ENCODE measurements around the gene RAB21.
"Not testable (repeated sequence)": the region's sequence is repeated elsewhere in the genome, so short reads cannot be mapped to it uniquely, and the experiment has no call there.

The RAB21 gene

DNA sequence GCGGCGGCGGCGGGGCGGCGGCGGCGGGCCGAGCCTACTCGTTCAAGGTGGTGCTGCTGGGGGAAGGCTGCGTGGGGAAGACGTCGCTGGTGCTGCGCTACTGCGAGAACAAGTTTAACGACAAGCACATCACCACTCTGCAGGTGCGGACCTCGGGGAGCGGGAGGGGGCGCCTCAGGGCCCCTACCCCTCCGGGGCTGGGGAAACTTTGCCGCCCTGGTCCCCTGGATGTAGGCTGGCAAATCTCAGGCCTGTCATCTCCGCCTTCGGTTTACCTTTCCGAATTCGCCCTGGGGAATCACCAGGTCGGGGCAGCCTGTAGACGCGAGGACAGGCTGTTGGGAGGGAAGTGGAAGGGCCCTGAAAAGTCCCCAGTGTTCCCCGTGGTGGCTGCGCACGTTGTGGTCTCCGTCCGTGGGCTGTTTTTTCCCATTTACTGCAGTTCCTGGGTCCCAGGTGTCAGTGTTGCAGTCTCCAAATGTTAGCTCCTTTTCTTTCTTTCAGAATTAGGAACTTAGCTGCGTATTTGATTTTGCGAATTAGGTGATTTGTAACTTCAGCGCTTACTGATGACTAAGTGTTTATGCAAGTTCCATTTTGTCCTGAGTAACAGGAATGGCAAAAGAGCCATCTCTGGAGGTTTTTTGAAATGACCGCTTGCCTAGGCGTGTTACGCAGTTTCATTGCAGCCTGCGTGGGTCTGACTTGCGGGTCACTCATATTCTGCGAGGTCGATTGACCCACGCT, 656 bp downstream of the RAB21 start:
- no peak; the same call in 1 of the 2 replicates for TF ChIP-seq CTCF (conservative IDR thresholded peaks at IDR 0.05)
- TF ChIP-seq ZFX (IDR thresholded peaks at IDR 0.05): peak; percentile 36
- H3K27ac ChIP-seq: peak overlapping the region; percentile 79

DNA sequence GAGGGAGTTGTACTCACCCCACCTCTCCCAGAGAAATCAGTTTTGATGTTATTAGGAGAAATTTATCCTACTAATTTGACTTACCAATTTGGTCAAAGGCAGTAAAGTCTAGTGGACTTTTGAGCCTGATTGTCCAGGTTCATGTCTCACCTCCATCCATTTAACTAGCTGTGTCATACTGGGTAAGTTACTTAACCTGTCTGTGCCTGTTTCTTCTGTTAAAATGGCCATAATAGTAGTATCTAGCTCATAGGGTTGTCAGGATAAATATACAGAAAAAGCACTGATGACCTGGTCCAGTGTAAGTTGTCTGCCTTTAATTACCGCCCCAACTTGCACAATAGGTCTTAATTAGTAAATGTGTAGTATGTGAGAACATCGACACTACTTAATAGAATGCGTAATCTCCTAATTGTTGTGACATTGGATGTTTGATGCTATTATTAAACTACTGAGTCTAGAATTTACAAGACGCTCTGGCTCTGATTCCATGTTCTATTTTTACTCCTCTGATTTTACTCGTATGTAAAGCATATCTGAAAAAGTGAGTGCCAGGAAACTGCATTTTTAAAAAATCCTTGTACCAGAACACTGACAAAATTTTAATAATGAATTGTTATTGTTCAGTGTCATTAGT, 1.5 kb downstream of the RAB21 start:
- peak overlapping the region; percentile 79; the same call in 1 of the 2 replicates for H3K27ac ChIP-seq
- no peak for TF ChIP-seq ZFX (IDR thresholded peaks at IDR 0.05)
- TF ChIP-seq CTCF (conservative IDR thresholded peaks at IDR 0.05): no peak

- H3K27ac ChIP-seq: no peak overlapping the region
- TF ChIP-seq ZFX (IDR thresholded peaks at IDR 0.05) (no peak), CTCF (conservative IDR thresholded peaks at IDR 0.05) (no peak)
Observed at GRCh38 chr12:71759941-71760340, 5.3 kb downstream of the RAB21 start.

DNA sequence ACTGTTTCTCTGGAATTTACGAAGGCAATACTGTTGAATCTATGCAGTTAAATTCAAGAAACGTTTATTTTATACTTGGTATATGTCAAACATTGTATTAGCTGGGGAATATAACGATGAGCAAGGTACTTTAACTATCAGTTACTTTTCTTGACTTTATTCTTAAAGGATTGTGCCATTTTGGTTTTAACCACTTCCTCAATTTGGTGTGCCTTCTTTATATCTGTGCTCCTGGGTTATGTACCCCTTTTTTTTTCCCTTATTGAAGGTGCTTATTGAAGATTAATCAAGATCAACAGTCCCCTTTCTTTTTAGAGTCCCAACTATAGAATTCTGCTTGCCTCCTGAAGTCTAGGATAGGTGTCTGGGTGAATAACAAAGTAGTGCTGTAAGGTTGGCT, 5.8 kb downstream of the RAB21 start:
- H3K27ac ChIP-seq: no peak overlapping the region
- no peak for TF ChIP-seq ZFX (IDR thresholded peaks at IDR 0.05)
- no peak for TF ChIP-seq CTCF (conservative IDR thresholded peaks at IDR 0.05)

GRCh38 chr12:71761354-71761753, 6.7 kb downstream of the RAB21 start:
- not testable (repeated sequence) for H3K27ac ChIP-seq

- no peak overlapping the region for H3K27ac ChIP-seq
- TF ChIP-seq ZFX (IDR thresholded peaks at IDR 0.05): no peak
- no peak for TF ChIP-seq CTCF (conservative IDR thresholded peaks at IDR 0.05)
Observed at GRCh38 chr12:71763677-71764379, 9.2 kb downstream of the RAB21 start.

DNA sequence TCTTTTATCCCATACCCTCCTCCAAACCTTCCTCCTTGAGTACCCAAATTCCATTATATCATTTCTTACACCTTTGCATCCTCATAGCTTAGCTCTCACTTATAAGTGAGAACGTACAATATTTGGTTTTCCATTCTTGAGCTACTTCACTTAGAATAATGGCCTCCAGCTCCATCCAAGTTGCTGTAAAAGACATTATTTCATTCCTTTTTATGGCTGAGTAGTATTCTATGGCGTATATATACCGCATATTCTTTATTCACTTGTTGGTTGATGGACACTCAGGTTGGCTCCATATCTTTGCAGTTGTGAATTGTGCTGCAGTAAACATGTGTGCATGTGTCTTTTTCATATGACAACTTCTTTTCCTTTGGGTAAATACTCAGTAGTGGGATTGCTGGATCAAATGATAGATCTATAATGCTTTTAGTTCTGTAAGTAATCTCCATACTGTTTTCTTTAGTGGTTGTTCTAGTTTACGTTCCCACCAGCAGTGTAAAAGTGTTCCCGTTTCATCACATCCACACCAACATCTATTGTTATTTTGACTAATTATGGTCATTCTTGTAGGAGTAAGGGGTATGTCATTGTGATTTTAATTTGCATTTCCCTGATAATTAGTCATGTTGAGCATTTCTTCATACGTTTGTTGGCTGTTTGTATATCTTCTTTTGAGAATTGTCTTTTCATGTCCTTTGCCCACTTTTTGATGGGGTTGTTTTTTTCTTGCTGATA, 10.1 kb downstream of the RAB21 start:
- TF ChIP-seq ZFX (IDR thresholded peaks at IDR 0.05): no peak
- TF ChIP-seq CTCF (conservative IDR thresholded peaks at IDR 0.05): no peak
- H3K27ac ChIP-seq: no peak overlapping the region
